B cell (primary cell): ENCODE data around the gene NDUFS6. TPM values are rescaled to one million over a fixed set of nuclear protein-coding genes. Genes with fewer than 3 reads are reported as not detected.

Experiments used
- ATAC-seq: fragments of 200-7000 bp; cut with Tn5 transposase; one replicate; pipeline ENCODE4 v1.10.0; 2021; ENCODE audit warnings: low read depth, mild to moderate bottlenecking, moderate number of reproducible peaks, moderate library complexity
- CTCF ChIA-PET: fragments of 350-600 bp; sonication (Branson Sonifier 250); formaldehyde crosslinking; loops from one replicate; lab custom pipeline; 2021; ENCODE audit warnings: antibody characterized with exemption, inconsistent platforms; lab: Charles Lee
- POLR2A ChIA-PET: fragments of 350-600 bp; sonication (Branson Sonifier 250); formaldehyde crosslinking; loops from one replicate; lab custom pipeline; 2021; ENCODE audit warnings: antibody characterized with exemption; lab: Charles Lee
- DNase-seq: peaks from one replicate; pipeline ENCODE4 v3.0.0; 2013
- H2AFZ ChIP-seq: 2 replicates; pipeline ENCODE4 v1.6.1; 2012; ENCODE audit warnings: mild to moderate bottlenecking, low read depth, low read length; ENCODE audit not compliant: insufficient read depth, poor library complexity, severe bottlenecking
- H3K27ac ChIP-seq, 2 donors: 1 replicate in 1 of 2; 2 replicates in 1 of 2; pipeline ENCODE4 v1.5.1; 2012 to 2013; ENCODE audit warnings: low read length in 2 of 2, mild to moderate bottlenecking in 2 of 2, moderate library complexity in 1 of 2
- H3K27me3 ChIP-seq, 4 experiments: fragments of 200-600 bp in 1 of 4; sonication (generic) in 1 of 4; replicated peaks in 1 of 4; 1 replicate in 2 of 4; 2 replicates in 2 of 4; pipeline versions ENCODE4 v1.6.1 to v1.7.0; 2013 to 2016; ENCODE audit warnings: low read length in 3 of 4, mild to moderate bottlenecking in 2 of 4, mixed read lengths in 1 of 4, moderate library complexity in 1 of 4; ENCODE audit not compliant: insufficient read depth in 4 of 4, control insufficient read depth in 3 of 4; ENCODE audit errors: control extremely low read depth in 1 of 4
- H3K36me3 ChIP-seq, 2 experiments: replicated peaks in 1 of 2; 1 replicate in 1 of 2; 2 replicates in 1 of 2; pipeline versions ENCODE4 v1.6.1 to v1.7.1; 2013; ENCODE audit warnings: low read length in 1 of 2; ENCODE audit not compliant: insufficient read depth in 2 of 2, control insufficient read depth in 1 of 2; ENCODE audit errors: control extremely low read depth in 1 of 2, extremely low read depth in 1 of 2
- H3K4me1 ChIP-seq, 2 donors: fragments of 200-600 bp in 1 of 2; sonication (generic) in 1 of 2; 1 replicate in 1 of 2; 2 replicates in 1 of 2; pipeline versions ENCODE4 v1.5.1 to v1.6.1; 2013 to 2017; ENCODE audit warnings: low read length in 2 of 2; ENCODE audit not compliant: control insufficient read depth in 2 of 2, insufficient read depth in 2 of 2
- H3K4me2 ChIP-seq: replicated peaks from 2 replicates; pipeline ENCODE3; 2012; ENCODE audit warnings: mild to moderate bottlenecking, low read depth, low read length; ENCODE audit not compliant: poor library complexity, severe bottlenecking
- H3K4me3 ChIP-seq, 5 experiments: fragments of 200-600 bp in 1 of 5; sonication (generic) in 1 of 5; 1 replicate in 3 of 5; 2 replicates in 2 of 5; pipeline versions ENCODE4 v1.5.1 to v1.7.0; 2011 to 2016; ENCODE audit warnings: low read length in 4 of 5, mild to moderate bottlenecking in 4 of 5, low read depth in 2 of 5, control low read depth in 1 of 5, moderate library complexity in 1 of 5; ENCODE audit not compliant: insufficient read depth in 1 of 5; ENCODE audit errors: control extremely low read depth in 1 of 5, extremely low read depth in 1 of 5
- H3K79me2 ChIP-seq: fragments of 200-600 bp; sonication (generic); one replicate; pipeline ENCODE4 v1.6.0; 2016; ENCODE audit warnings: low read length; ENCODE audit not compliant: control insufficient read depth, insufficient read depth
- H3K9ac ChIP-seq: fragments of 200-600 bp; sonication (generic); 2 replicates; pipeline ENCODE4 v1.6.1; 2017; ENCODE audit warnings: mild to moderate bottlenecking, low read length, moderate library complexity
- H3K9me3 ChIP-seq, 3 donors: one replicate each; pipeline versions ENCODE4 v1.6.1 to v1.7.1; 2013; ENCODE audit warnings: low read length in 2 of 3; ENCODE audit not compliant: control insufficient read depth in 2 of 3, insufficient read depth in 1 of 3; ENCODE audit errors: control extremely low read depth in 1 of 3
- H4K20me1 ChIP-seq: 2 replicates; pipeline ENCODE4 v1.6.0; 2012; ENCODE audit warnings: mild to moderate bottlenecking, low read length; ENCODE audit not compliant: insufficient read depth, control insufficient read depth, poor library complexity, severe bottlenecking
- H3K27ac Mint-ChIP-seq: one replicate; pipeline ENCODE4 v1.8.0; 2021; ENCODE audit warnings: mixed read lengths
- H3K27me3 Mint-ChIP-seq: one replicate; pipeline ENCODE4 v1.8.0; 2021; ENCODE audit warnings: mixed read lengths
- H3K4me1 Mint-ChIP-seq: one replicate; pipeline ENCODE4 v1.8.0; 2021; ENCODE audit warnings: mixed read lengths
- H3K4me3 Mint-ChIP-seq: one replicate; pipeline ENCODE4 v1.8.0; 2021; ENCODE audit warnings: mixed read lengths
- H3K9me3 Mint-ChIP-seq: one replicate; pipeline ENCODE4 v1.8.0; 2022; ENCODE audit warnings: mixed read lengths; ENCODE audit not compliant: insufficient read depth
- CTCF ChIP-seq: fragments of 200-600 bp; IDR thresholded peaks from one replicate; pipeline ENCODE4 v1.8.0; 2022; ENCODE audit warnings: antibody characterized with exemption, mild to moderate bottlenecking
- EZH2 ChIP-seq: IDR thresholded peaks from 2 replicates; pipeline ENCODE4 v1.6.1; 2012; ENCODE audit warnings: borderline replicate concordance, low read depth, mild to moderate bottlenecking, moderate library complexity, low read length; ENCODE audit not compliant: insufficient read depth, poor library complexity, severe bottlenecking
- WGBS: methylation state at CpG from one replicate; pipeline ENCODE4 v1.1.5; 2013; ENCODE audit warnings: missing lambda C conversion rate; ENCODE audit not compliant: insufficient coverage; 5-methylcytosine and 5-hydroxymethylcytosine counted together
- intact Hi-C: fragments of 100-400 bp; cut with micrococcal nuclease; formaldehyde crosslinking; loops from one replicate; pipeline ENCODE4 v1.10.0; 2022
- polyA plus RNA-seq: library from polyadenylated mRNA; depleted of rRNA; stranded (reverse); fragments of >200 nt; gene quantifications from 2 replicates; pipeline ENCODE4 v1.2.3, GENCODE V29; 2012
- total RNA-seq, 2 donors: library from RNA; stranded (reverse); fragments of 120-200 nt in 1 of 2; gene quantifications; 1 replicate in 1 of 2; 2 replicates in 1 of 2; pipeline versions ENCODE4 v1.2.3 to v1.2.4, GENCODE V29; 2013 to 2022

The NDUFS6 gene
- total and polyA plus RNA-seq, 2 donors (not counting 1 experiment from before 2014, with no cell fraction given), result 16.9 to 18.0 TPM

GRCh38 chr5:1824903-1825841 lies 24.0 kb downstream of the NDUFS6 start:
- H3K4me3 ChIP-seq, result no peak overlapping the region
- no peaks in the 10 kb centered on the region for H4K20me1 ChIP-seq
- no peak overlapping the region for H3K27ac ChIP-seq
- no peaks in the 10 kb centered on the region for H3K27me3 ChIP-seq
- no peak overlapping the region for H3K4me2 ChIP-seq
- ChIA-PET CTCF (no interaction called here), POLR2A (no interaction called here)
- no peak overlapping the region for H3K4me3 Mint-ChIP-seq
- 98% methylated on average over 27 of the region's 27 CpGs for WGBS
- no peak overlapping the region for H3K27ac Mint-ChIP-seq
- peaks cover 0 to 5% (median 0%) of the 10 kb centered on the region in 3 donors for H3K9me3 ChIP-seq
- DNase-seq, result no peak
- no peaks in the 10 kb centered on the region for H3K4me1 Mint-ChIP-seq
- H3K36me3 ChIP-seq, result peaks cover 1 to 15% of the 10 kb centered on the region in 2 experiments
- H3K4me1 ChIP-seq, result no peaks in the 10 kb centered on the region
- no peaks in the 10 kb centered on the region for H3K79me2 ChIP-seq
- H3K9me3 Mint-ChIP-seq, result no peaks in the 10 kb centered on the region
- H3K27me3 Mint-ChIP-seq, result no peaks in the 10 kb centered on the region
- H2AFZ ChIP-seq, result no peak overlapping the region
- intact Hi-C loops, result no loop called here
- no peak for TF ChIP-seq EZH2
- no peak for TF ChIP-seq CTCF
- H3K9ac ChIP-seq, result no peak overlapping the region
- ATAC-seq, result no peak
